Calu3 (cell line): ENCODE measurements around the gene SERTM2. TPM values are rescaled to one million over a fixed set of nuclear protein-coding genes. Genes with fewer than 3 reads are reported as not detected.

Source experiments
- BruUV-seq: library from RNA; stranded (reverse); fragments of 400-500 nt; replicated peaks from 2 replicates; lab custom pipeline; 2021; lab: Mats Ljungman, UMichigan
- CTCF ChIA-PET: fragments of 300-600 bp; sonication (Branson Sonifier 250); formaldehyde crosslinking; loops from one replicate; lab custom pipeline; 2022; ENCODE audit warnings: antibody characterized with exemption; lab: Charles Lee
- DNase-seq: peaks from one replicate; pipeline ENCODE4 v3.0.0; 2022
- H3K27ac Mint-ChIP-seq: one replicate; pipeline ENCODE4 v1.8.0; 2022; ENCODE audit warnings: mixed read lengths; ENCODE audit not compliant: unreplicated experiment
- H3K27me3 Mint-ChIP-seq: one replicate; pipeline ENCODE4 v1.8.0; 2022; ENCODE audit warnings: mixed read lengths; ENCODE audit not compliant: unreplicated experiment
- H3K36me3 Mint-ChIP-seq: one replicate; pipeline ENCODE4 v1.8.0; 2022; ENCODE audit warnings: mild to moderate bottlenecking, moderate library complexity, mixed read lengths; ENCODE audit not compliant: insufficient read depth, unreplicated experiment
- H3K4me1 Mint-ChIP-seq: one replicate; pipeline ENCODE4 v1.8.0; 2022; ENCODE audit warnings: mild to moderate bottlenecking, low read depth, mixed read lengths; ENCODE audit not compliant: unreplicated experiment
- H3K4me3 Mint-ChIP-seq: one replicate; pipeline ENCODE4 v1.8.0; 2022; ENCODE audit warnings: mild to moderate bottlenecking, low read depth, moderate library complexity, mixed read lengths; ENCODE audit not compliant: unreplicated experiment
- H3K9me3 Mint-ChIP-seq: one replicate; pipeline ENCODE4 v1.8.0; 2022; ENCODE audit warnings: low read depth, mixed read lengths; ENCODE audit not compliant: unreplicated experiment
- intact Hi-C: fragments of 100-400 bp; cut with micrococcal nuclease; formaldehyde crosslinking; loops from one replicate; pipeline ENCODE4 v1.10.0; 2022; ENCODE audit not compliant: unreplicated experiment
- total RNA-seq: library from RNA; stranded (reverse); gene quantifications from 2 replicates; pipeline ENCODE4 v1.2.3, GENCODE V29; 2022
- TF ChIP-seq, protein P1 (sequence below): fragments of 200-600 bp; IDR thresholded peaks from one replicate; pipeline ENCODE4 v1.8.0; 2022; ENCODE audit warnings: antibody characterized with exemption; ENCODE audit not compliant: unreplicated experiment

Gene SERTM2
- total RNA-seq, 1 experiment from 2014 or later, result not detected

- Mint-ChIP-seq H3K27me3 (no peaks in the 10 kb centered on the region), H3K36me3 (no peaks in the 10 kb centered on the region), H3K9me3 (peaks cover 3% of the 10 kb centered on the region), H3K4me3 (no peak overlapping the region), H3K27ac (no peak overlapping the region), H3K4me1 (no peaks in the 10 kb centered on the region)
- intact Hi-C loops, result no loop called here
- CTCF ChIA-PET, result no interaction called here
- TF ChIP-seq, protein P1, sequence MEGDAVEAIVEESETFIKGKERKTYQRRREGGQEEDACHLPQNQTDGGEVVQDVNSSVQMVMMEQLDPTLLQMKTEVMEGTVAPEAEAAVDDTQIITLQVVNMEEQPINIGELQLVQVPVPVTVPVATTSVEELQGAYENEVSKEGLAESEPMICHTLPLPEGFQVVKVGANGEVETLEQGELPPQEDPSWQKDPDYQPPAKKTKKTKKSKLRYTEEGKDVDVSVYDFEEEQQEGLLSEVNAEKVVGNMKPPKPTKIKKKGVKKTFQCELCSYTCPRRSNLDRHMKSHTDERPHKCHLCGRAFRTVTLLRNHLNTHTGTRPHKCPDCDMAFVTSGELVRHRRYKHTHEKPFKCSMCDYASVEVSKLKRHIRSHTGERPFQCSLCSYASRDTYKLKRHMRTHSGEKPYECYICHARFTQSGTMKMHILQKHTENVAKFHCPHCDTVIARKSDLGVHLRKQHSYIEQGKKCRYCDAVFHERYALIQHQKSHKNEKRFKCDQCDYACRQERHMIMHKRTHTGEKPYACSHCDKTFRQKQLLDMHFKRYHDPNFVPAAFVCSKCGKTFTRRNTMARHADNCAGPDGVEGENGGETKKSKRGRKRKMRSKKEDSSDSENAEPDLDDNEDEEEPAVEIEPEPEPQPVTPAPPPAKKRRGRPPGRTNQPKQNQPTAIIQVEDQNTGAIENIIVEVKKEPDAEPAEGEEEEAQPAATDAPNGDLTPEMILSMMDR, result no peak
- no TSS peak for BruUV-seq
- DNase-seq, result no peak
Measured at GRCh38 chrX:111505783-111506182, 5.7 kb upstream of the SERTM2 start.

GRCh38 chrX:111506826-111507225 is 4.6 kb upstream of the SERTM2 start:
- BruUV-seq, result no TSS peak
- Mint-ChIP-seq H3K36me3 (no peaks in the 10 kb centered on the region), H3K4me1 (no peaks in the 10 kb centered on the region), H3K9me3 (peaks cover 3% of the 10 kb centered on the region), H3K27me3 (no peaks in the 10 kb centered on the region), H3K27ac (no peak overlapping the region), H3K4me3 (no peak overlapping the region)
- intact Hi-C loops, result no loop called here
- no peak for DNase-seq
- CTCF ChIA-PET, result no interaction called here
- TF ChIP-seq, protein P1, result no peak

GRCh38 chrX:111507933-111508332 is 3.5 kb upstream of the SERTM2 start:
- TF ChIP-seq, protein P1, result no peak
- H3K36me3 Mint-ChIP-seq, result no peaks in the 10 kb centered on the region
- intact Hi-C loops, result no loop called here
- no peak overlapping the region for H3K4me3 Mint-ChIP-seq
- CTCF ChIA-PET, result no interaction called here
- H3K27me3 Mint-ChIP-seq, result no peaks in the 10 kb centered on the region
- no TSS peak for BruUV-seq
- no peak for DNase-seq
- no peak overlapping the region for H3K27ac Mint-ChIP-seq
- H3K9me3 Mint-ChIP-seq, result peaks cover 3% of the 10 kb centered on the region
- H3K4me1 Mint-ChIP-seq, result no peaks in the 10 kb centered on the region

DNA sequence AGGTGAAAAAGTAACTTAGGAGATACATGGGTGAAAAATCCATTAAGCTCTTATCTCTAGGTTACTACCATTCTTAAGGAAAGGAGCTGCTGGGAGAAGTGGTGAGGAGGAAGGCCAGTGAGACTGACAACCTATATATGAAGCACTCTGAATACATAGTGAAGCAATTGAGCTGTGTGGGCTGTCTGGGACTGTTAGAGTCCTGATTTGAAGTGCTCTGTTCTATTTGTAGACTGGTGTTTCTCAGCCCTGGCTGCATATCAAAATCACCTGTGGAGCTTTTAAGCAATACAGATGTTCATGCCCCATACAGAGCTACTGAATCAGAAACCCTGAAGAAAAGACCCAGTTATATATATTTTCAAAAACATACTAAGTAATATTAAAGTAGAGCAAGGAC is 3.9 kb downstream of the SERTM2 start:
- Mint-ChIP-seq H3K9me3 (no peaks in the 10 kb centered on the region), H3K27me3 (no peaks in the 10 kb centered on the region), H3K36me3 (no peaks in the 10 kb centered on the region), H3K27ac (no peak overlapping the region), H3K4me3 (no peak overlapping the region), H3K4me1 (no peaks in the 10 kb centered on the region)
- no TSS peak for BruUV-seq
- TF ChIP-seq, protein P1, result no peak
- CTCF ChIA-PET, result no interaction called here
- intact Hi-C loops, result no loop called here
- no peak for DNase-seq
